Stimulated activated CD8-positive, alpha-beta memory T cell treated with anti-CD3 and anti-CD28 coated beads, Interleukin-15, amount 100 ng/mL, for 24 hours (primary cell): ENCODE data around the gene HES5.

ENCODE experiments used
- DNase-seq: peaks from one replicate; pipeline ENCODE4 v3.0.0-alpha.2; 2020; ENCODE audit warnings: low read depth

HES5 gene

GRCh38 chr1:2499986-2500596 lies 30.0 kb downstream of the HES5 start:
- DNase-seq = no peak

DNA sequence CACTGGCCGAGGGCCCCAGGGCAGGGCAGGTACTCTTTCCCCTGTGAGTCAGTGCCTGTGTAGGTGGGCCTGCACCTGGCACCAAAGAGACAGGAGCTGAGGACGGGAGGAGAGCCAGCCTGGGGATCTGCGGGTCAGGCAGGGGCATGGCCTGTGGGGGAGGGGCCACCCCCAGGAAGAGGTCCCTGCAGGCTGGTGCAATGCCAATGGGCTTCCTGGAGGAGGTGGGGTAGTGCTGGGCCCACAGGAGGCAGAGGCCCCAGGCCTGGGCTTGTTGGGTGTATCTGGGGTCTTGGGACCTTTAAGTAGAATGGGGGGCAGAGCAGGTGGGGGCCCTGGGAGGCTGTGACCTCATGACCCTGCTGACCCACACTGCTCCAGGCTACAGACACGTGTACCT lies 30.8 kb downstream of the HES5 start:
- DNase-seq = no peak

DNA sequence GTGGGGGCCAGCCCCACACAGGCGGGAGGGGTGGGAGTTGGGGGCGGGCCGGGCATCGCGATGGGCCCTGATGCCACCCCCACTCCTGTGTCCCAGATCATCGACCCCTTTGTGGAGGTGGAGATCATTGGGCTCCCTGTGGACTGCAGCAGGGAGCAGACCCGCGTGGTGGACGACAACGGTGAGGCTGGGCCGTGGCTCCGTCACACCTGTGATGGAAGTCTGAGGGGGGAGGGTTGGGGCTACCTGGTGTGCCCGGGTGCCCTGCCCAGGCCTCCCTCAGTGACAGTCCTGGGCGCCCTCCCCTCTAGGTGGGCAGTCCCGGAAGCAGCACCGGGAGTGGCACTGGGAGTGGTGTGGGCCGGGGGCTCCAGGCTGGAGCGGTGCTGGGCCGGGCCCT lies 31.4 kb downstream of the HES5 start:
- no peak for DNase-seq

- no peak for DNase-seq
Observed at GRCh38 chr1:2497891-2498290, 32.2 kb downstream of the HES5 start.

GRCh38 chr1:2496746-2497145 lies 33.3 kb downstream of the HES5 start:
- DNase-seq = no peak

DNA sequence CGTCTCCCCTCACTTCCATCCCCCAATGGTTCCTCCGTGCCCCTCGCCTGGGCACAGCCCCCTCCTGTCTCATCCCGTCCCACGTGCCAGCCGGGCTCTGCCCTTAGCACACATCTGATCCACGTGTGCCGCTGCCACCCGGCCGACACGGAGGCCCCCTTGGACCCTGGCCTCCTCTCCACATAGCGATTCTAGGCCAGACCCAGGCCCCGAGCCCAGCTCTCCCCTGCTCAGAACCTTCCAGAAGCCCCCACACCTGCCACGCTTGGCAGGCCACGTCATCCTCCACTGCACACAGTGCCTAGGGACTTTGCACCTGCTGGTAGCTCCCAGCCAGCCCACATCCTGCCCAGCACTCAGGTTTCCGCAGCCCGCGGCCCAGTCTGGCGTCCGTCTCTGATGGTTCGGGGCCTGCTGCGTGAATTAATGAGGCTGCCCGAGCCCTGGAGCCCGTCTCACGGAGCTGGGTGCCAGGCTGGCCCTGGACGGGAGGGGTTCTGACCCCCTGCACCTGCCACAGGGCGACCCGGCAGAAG lies 33.9 kb downstream of the HES5 start:
- DNase-seq = no peak

DNA sequence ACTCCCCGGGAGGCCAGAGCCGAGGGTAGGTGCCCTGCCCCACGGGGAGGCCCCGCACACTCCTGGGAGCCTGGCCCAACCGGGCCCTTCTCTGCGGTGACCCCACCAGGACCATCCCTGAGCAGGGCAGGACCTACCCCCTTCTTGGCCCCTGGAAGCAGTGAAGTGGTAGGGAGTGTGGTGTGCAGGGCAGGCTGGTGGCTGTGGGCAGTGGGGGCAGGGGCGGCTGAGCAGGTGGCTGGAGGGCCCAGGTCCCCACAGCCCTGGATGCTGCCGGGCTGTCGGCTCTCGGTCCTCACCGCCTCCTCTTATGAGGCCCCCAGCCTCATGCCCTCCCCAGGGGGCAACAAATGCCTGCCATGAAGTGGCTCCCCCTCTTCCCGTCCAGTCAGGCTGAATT lies 34.5 kb downstream of the HES5 start:
- no peak for DNase-seq

DNA sequence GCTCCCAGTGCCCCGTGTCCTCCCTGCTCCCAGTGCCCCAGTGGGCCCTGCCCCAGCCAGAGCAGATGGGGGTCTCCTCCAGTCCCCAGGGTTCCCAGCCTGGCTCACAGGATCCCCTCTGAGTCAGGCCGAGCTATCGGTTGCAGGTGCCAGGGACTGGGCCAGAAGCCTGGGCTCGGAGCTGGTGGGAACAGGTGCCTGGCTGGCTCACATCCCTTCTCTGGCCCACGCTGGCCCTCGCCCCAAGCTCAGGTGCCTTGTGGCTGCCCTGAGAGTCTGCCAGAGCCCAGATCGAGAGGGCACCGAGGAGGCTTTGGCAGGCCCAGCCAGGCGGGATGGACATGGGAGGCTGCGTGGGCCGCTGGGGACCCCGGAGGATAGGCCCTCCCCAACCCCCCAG lies 35.0 kb downstream of the HES5 start:
- no peak for DNase-seq

DNA sequence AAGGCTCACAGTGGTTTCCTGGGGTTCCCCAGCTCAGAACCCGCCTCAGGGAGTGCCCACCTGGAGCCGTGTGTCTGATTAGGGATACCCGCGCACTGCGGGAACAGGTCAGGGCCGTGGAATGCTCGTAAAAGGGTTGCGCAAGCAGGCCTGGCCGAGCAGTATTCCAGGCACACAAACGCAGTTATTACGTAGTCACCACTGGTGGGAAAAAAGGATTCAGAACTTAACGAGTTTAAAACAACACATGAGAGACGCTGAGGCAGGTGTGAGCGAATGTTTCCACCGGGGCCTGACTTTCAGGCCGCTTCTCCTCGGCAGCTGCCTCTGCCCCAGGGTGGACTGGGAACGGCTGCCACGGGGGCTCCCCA lies 35.8 kb downstream of the HES5 start:
- no peak for DNase-seq

DNA sequence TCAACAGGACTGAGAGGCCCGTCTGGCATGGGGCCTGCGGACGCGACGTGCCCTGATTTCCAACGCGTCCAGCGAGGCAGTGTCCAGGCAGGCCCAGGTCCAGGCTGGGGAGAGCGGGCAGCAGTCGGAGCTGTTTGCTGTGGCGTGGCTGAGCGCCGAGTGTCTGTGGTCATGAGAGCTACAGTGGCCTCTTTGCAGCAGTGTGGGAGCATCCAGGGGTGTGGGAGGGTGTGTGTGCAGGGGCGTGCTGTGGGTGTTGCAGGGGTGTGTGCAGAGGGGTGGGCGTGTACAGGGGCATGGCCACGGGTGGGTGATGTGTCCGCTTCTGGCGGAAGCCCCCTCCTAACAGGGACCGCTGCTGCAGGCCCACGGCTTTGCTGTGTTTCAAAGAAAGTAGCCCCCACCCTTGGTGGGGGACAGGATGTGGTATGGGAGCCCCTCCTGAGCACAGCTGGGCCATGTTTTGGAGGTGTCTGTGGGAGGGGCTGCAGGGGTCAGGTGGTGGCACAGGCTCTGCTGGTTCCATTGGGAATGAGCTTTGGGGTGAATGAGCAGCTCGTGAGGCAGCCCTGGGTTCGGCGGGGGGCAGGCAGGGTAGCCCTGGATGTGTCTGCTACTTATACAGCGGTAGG lies 36.3 kb downstream of the HES5 start:
- no peak for DNase-seq

GRCh38 chr1:2493218-2493617 lies 36.8 kb downstream of the HES5 start:
- DNase-seq = no peak

DNA sequence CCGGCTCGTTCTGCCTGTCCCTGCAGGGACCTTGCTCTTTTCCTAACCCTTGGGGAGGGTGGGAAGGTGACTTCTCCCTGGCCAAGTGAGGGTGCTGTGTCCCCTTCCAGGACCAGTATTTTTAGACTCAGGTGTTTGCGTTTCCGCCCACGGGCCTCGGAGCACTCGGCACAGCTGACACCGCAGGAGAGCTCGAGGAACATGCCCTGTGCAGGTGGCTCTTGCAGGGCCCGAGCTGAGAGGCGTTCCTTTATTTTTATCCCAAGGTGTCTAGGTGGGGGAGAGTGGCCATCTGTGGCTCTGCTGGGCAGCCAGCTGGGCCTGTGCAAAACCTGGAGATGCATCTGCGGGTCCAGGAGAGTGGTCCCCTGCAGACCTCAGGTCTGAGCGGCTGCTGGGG lies 38.0 kb downstream of the HES5 start:
- no peak for DNase-seq

GRCh38 chr1:2489615-2490014 lies 40.4 kb downstream of the HES5 start:
- no peak for DNase-seq

- no peak for DNase-seq
Observed at GRCh38 chr1:2488688-2489087, 41.4 kb downstream of the HES5 start.

- no peak for DNase-seq
Observed at GRCh38 chr1:2486558-2486957, 43.5 kb downstream of the HES5 start.

- no peak for DNase-seq
Observed at GRCh38 chr1:2486041-2486440, 44.0 kb downstream of the HES5 start.

DNA sequence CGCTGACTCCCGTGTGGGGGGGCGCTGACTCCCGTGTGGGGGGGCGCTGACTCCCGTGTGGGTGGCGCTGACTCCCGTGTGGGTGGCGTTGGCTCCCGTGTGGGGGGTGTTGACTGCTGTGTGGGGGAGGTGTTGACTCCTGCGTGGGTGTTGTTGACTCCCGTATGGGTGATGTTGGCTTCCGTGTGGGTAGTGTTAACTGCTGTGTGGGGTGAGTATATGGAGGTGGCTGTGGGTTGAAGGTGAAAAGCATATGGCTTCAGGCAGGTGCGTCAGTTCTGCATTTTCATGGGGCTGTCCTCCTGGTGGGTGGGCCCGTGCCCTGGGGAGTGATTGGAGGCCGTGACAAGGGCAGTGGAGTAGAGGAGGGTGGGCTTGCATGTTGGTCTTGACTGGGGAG lies 46.1 kb downstream of the HES5 start:
- no peak for DNase-seq

- DNase-seq = no peak
Observed at GRCh38 chr1:2483026-2483425, 47.0 kb downstream of the HES5 start.

DNA sequence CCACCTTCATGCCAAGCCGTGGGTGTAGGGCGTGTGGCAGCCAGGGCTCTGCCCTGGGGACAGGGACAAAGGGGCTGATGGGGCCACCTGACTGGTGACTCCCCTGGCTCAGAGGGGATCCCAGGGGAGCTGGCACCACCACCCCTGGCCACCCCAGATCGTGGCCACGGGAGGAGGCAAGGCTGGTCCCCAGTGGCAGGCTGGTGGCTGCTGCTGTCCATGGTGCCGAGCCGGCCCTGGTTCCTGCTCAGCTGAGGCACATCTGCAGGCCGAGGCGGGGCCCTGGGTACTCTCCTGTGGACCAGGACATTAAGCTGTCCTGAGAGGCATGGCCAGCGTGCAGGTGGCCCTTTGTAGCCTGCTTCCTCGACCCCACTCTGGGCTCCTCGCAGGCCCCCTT lies 47.5 kb downstream of the HES5 start:
- no peak for DNase-seq

GRCh38 chr1:2481885-2482284 lies 48.2 kb downstream of the HES5 start:
- no peak for DNase-seq

DNA sequence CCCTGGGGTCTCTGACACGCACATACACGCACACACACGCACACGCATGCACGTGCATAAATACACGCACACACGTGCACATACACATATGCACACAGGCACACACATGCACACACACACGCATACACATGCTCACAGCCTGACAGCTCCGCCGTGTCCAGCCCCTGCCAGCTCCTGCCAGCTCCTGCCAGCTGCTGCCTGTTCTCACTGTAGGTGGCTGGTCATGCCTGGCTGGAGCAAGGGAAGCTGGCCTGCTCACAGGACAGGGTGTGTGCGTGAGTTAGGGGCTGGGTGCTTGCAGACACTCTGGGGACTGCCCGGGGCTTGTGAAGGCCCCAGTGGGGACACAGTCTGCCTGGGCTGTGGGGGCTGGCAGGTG lies 49.1 kb downstream of the HES5 start:
- no peak for DNase-seq

DNA sequence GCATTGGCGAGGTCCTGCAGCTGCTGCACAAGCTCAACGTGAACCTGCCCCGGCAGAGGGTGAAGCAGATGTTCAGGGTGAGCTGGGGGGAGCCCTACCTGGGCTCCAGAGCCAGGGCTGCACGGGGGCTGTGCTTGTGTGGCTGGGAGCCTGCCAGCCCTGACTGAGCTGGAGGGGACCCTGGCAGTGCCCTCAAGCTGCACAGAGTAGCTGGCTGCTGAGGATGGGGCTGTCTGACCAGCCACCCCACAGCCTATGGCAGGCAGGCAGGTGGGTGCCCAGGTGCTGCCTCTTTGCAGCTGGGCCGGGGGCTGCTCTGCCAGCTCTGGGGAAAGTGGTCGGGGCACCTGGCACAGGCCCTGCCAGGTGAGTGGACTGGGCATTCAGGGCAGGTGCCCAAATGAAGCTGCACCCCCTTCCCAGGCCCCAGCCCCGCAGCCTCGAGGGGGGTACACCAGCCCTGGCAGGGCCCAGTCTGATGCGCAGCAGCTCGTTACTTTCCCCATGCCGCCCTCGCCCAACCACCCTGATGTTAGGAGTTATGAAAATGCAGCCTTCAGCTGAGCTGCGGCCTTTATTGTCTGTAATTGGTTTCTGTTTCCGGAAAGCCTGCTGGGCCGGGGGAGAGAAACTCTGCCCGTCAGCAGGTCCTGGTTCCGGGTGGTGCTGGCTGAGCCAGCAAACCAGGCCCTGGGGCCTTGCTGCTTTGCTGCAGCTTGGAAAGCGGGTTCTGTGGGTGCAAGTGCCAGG lies 49.7 kb downstream of the HES5 start:
- no peak for DNase-seq

DNA sequence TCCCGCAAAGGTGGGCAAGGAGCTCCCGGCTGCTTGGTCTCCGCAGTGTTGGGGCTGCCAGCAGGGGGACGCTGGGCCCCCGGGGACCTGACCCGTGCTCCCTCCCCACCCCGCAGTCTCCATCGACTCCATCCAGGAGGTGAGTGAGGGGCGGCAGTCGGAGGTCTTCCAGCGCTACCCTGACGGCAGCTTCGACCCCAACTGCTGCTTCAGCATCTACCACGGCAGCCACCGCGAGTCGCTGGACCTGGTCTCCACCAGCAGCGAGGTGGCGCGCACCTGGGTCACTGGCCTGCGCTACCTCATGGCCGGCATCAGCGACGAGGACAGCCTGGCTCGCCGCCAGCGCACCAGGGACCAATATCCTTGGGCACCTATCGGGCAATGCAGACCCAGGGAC lies 50.4 kb downstream of the HES5 start:
- no peak for DNase-seq

- no peak for DNase-seq
Observed at GRCh38 chr1:2479186-2479585, 50.9 kb downstream of the HES5 start.
